K562 (cell line): ENCODE results near the gene AHSP. TPM values are rescaled to one million over a fixed set of nuclear protein-coding genes. Genes with fewer than 3 reads are reported as not detected.

Experiments used
- ATAC-seq: fragments of 200-7000 bp; cut with Tn5 transposase; 3 replicates; pipeline ENCODE4 v1.9.1; 2020; ENCODE audit warnings: moderate library complexity
- BruUV-seq: library from RNA; stranded (reverse); fragments of 400-500 nt; replicated peaks from 2 replicates; lab custom pipeline; 2021; lab: Mats Ljungman, UMichigan
- CTCF ChIA-PET: fragments of 300-600 bp; formaldehyde crosslinking; extraction: SDS; loops from one replicate; lab custom pipeline; 2021; ENCODE audit warnings: low intra/inter-chr PET ratio; lab: Yijun Ruan, JAX
- POLR2A ChIA-PET: fragments of 300-600, 350-650 bp; sonication (Branson Sonifier 250); formaldehyde crosslinking; extraction: SDS; loops from one replicate; lab custom pipeline; 2021; ENCODE audit warnings: antibody characterized with exemption, inconsistent platforms; lab: Yijun Ruan, JAX
- DNase-seq, 4 experiments: peaks; one replicate each; pipeline versions ENCODE4 v3.0.0 to v3.0.0-alpha.2; 2011 to 2018; ENCODE audit warnings: low spot score in 3 of 4, mixed read lengths in 3 of 4; ENCODE audit errors: extremely low read depth in 1 of 4
- FAIRE-seq: peaks from 2 replicates; lab custom pipeline; 2011; peaks lifted over from hg19 to GRCh38; lab: Jason Lieb, UNC
- H2AFZ ChIP-seq: 2 replicates; pipeline ENCODE4 v1.6.0; 2011; ENCODE audit warnings: low read depth, low read length, control low read depth, inconsistent platforms
- H3K27ac ChIP-seq: fragments of 200-600 bp; 3 replicates; pipeline ENCODE4 v1.8.0; 2011; ENCODE audit warnings: low read depth, mild to moderate bottlenecking, control low read depth, inconsistent platforms, low read length, moderate library complexity, mixed read lengths; ENCODE audit errors: extremely low read depth
- H3K27me3 ChIP-seq, 2 experiments: fragments of 300-600 bp in 1 of 2; 2 replicates in 1 of 2; 3 replicates in 1 of 2; pipeline versions ENCODE4 v1.6.0 to v1.8.0; 2011; ENCODE audit warnings: inconsistent platforms in 2 of 2, low read length in 2 of 2, mild to moderate bottlenecking in 1 of 2, mixed read lengths in 1 of 2, moderate library complexity in 1 of 2; ENCODE audit not compliant: control insufficient read depth in 2 of 2, insufficient read depth in 2 of 2
- H3K36me3 ChIP-seq: fragments of 300-600 bp; 3 replicates; pipeline ENCODE4 v1.8.0; 2011; ENCODE audit warnings: mild to moderate bottlenecking, low read length, inconsistent platforms; ENCODE audit not compliant: control insufficient read depth, insufficient read depth
- H3K4me1 ChIP-seq, 2 experiments: fragments of 200-600 bp in 1 of 2; replicated peaks in 1 of 2; 2 replicates in 1 of 2; 3 replicates in 1 of 2; pipeline versions ENCODE4 v1.5.1 to v1.8.0; 2011; ENCODE audit warnings: inconsistent platforms in 2 of 2, low read length in 2 of 2, mild to moderate bottlenecking in 1 of 2, mixed read lengths in 1 of 2, moderate library complexity in 1 of 2; ENCODE audit not compliant: control insufficient read depth in 2 of 2, insufficient read depth in 2 of 2
- H3K4me2 ChIP-seq: 2 replicates; pipeline ENCODE4 v1.6.1; 2011; ENCODE audit warnings: low read length, control low read depth, inconsistent platforms, mixed read lengths; ENCODE audit not compliant: insufficient read depth
- H3K4me3 ChIP-seq: fragments of 200-600 bp; sonication (generic), shearing (Covaris generic); 2 replicates; pipeline ENCODE4 v1.5.1; 2016; ENCODE audit warnings: control low read depth, inconsistent platforms
- H3K79me2 ChIP-seq: fragments of 200-600 bp; 3 replicates; pipeline ENCODE4 v1.8.0; 2011; ENCODE audit warnings: low read length, inconsistent platforms; ENCODE audit not compliant: control insufficient read depth, insufficient read depth
- H3K9ac ChIP-seq, 2 experiments: 2 replicates each; pipeline versions ENCODE4 v1.6.0 to v1.6.1; 2011; ENCODE audit warnings: low read depth in 2 of 2, low read length in 2 of 2, control low read depth in 1 of 2, inconsistent platforms in 1 of 2, mild to moderate bottlenecking in 1 of 2, mixed read lengths in 1 of 2; ENCODE audit not compliant: insufficient read depth in 1 of 2
- H3K9me1 ChIP-seq: one replicate; pipeline ENCODE4 v1.6.0; 2011; ENCODE audit warnings: inconsistent platforms, mild to moderate bottlenecking, low read length, moderate library complexity; ENCODE audit not compliant: control insufficient read depth, insufficient read depth
- H3K9me3 ChIP-seq: replicated peaks from 2 replicates; pipeline ENCODE4 v1.5.1; 2011; ENCODE audit warnings: low read depth, low read length, inconsistent platforms; ENCODE audit not compliant: control insufficient read depth, insufficient read depth
- H4K20me1 ChIP-seq: replicated peaks from 2 replicates; pipeline ENCODE4 v1.6.1; 2011; ENCODE audit warnings: low read length, inconsistent platforms, mixed read lengths; ENCODE audit not compliant: control insufficient read depth, insufficient read depth
- ESRRA ChIP-seq: fragments of 450-650 bp; IDR thresholded peaks from 2 replicates; pipeline ENCODE4 v1.6.1; 2014; ENCODE audit warnings: low read depth, mild to moderate bottlenecking, moderate library complexity, borderline replicate concordance
- EZH2 ChIP-seq: IDR thresholded peaks from 2 replicates; pipeline ENCODE4 v1.6.1; 2012; ENCODE audit warnings: low read depth, mild to moderate bottlenecking, inconsistent platforms, low read length, borderline replicate concordance
- MAZ ChIP-seq, 2 experiments: fragments of 450-650 bp in 1 of 2; sonication (generic) in 1 of 2; formaldehyde crosslinking; IDR thresholded peaks in 1 of 2; conservative IDR thresholded peaks in 1 of 2; 2 replicates each; pipeline versions ENCODE4 v1.4.0 to v1.5.0; 2020; ENCODE audit warnings: mild to moderate bottlenecking in 1 of 2, missing genetic modification reagents in 1 of 2
- NR2C1 ChIP-seq, 2 experiments: fragments of 450-650 bp; IDR thresholded peaks; 2 replicates each; pipeline ENCODE4 v1.6.1; 2017; ENCODE audit warnings: mild to moderate bottlenecking in 2 of 2, antibody characterized with exemption in 1 of 2, inconsistent platforms in 1 of 2, missing compliant biosample characterization in 1 of 2, missing genetic modification characterization in 1 of 2
- OTX1 ChIP-seq: fragments of 450-650 bp; formaldehyde crosslinking; IDR thresholded peaks from 2 replicates; pipeline ENCODE4 v1.4.0; 2022; ENCODE audit warnings: mild to moderate bottlenecking
- ZNF165 ChIP-seq: fragments of 250-450 bp; sonication (Bioruptor Pico); IDR thresholded peaks from 2 replicates; pipeline ENCODE4 v1.4.0; 2020; ENCODE audit warnings: borderline replicate concordance
- ZNF644 ChIP-seq: fragments of 200-800 bp; sonication (Bioruptor generic); IDR thresholded peaks from 2 replicates; pipeline ENCODE4 v1.6.1; 2016; ENCODE audit warnings: low read depth, missing genetic modification characterization, missing compliant biosample characterization
- WGBS: fragments of 100-300 bp; shearing (Covaris generic); methylation state at CpG from one replicate; pipeline ENCODE4 v1.1.6; 2016; ENCODE audit warnings: low coverage, mixed read lengths; ENCODE audit not compliant: insufficient coverage; ENCODE audit errors: missing lambda C conversion rate; 5-methylcytosine and 5-hydroxymethylcytosine counted together
- in situ Hi-C: fragments of 300-500 bp; cut with MboI; formaldehyde crosslinking; loops from 4 replicates; pipeline ENCODE4 v1.15.0; 2018; ENCODE audit warnings: inconsistent platforms, mixed read lengths
- intact Hi-C: fragments of 100-400 bp; cut with micrococcal nuclease; formaldehyde crosslinking; loops from 2 replicates; pipeline ENCODE4 v1.14.2; 2022
- polyA plus RNA-seq, 8 experiments: library from polyadenylated mRNA; depleted of rRNA in 4 of 8; stranded (reverse) in 5 of 8; unstranded in 3 of 8; fragments of >200 nt; fragmentation: Nextera tagmentation in 2 of 8; fragmentation: Illumina TruSeq in 1 of 8; extraction: Ambion mirVana in 2 of 8; extraction: Trizol in 1 of 8; gene quantifications; 2 replicates each; pipeline versions ENCODE4 v1.2.1 to v1.2.3, GENCODE V29; 2011 to 2014; ENCODE audit warnings: inconsistent platforms in 1 of 8, missing spikeins in 1 of 8
- total RNA-seq, 7 experiments: library from RNA; depleted of rRNA in 6 of 7; stranded (reverse); fragments of >200 nt in 6 of 7; fragmentation: Illumina TruSeq in 2 of 7; extraction: Trizol in 2 of 7; gene quantifications; 2 replicates each; pipeline versions ENCODE4 v1.2.1 to v1.2.3, GENCODE V29; 2011 to 2021; ENCODE audit warnings: low replicate concordance in 1 of 7
- TF ChIP-seq, protein P1 (sequence below): fragments of 450-650 bp; IDR thresholded peaks from 2 replicates; pipeline ENCODE4 v1.6.1; 2016; ENCODE audit warnings: missing biosample characterization, missing genetic modification characterization

AHSP gene
- total and polyA plus RNA-seq, 9 of the 15 experiments (the other 6 are each of a cell fraction or from before 2014, with no cell fraction given) = 6.6 to 99.1 (median 25.8) TPM

DNA sequence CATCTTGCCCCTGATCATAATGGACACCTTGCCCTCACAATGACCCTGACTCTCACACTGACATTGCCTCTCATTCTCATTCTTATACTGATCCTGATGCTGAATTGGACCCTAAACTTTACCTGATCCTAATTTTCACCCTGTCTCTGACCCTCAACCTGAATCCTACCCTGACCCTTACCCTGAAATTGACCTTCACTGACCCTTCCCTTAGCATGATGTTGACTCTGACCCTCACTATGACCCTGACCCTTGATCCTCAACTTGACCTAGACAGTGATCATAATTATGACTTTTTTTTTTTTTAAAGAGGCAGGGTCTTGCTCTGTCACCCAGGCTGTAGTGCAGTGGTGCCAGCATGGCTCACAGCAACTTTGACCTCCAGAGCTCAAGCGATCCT, 3.4 kb downstream of the AHSP start:
- no TSS peak for BruUV-seq
- no peaks in the 10 kb centered on the region for H4K20me1 ChIP-seq
- in situ Hi-C loops = no loop called here
- H3K4me2 ChIP-seq = no peak overlapping the region
- no peak overlapping the region for H3K27ac ChIP-seq
- no peak overlapping the region for H3K9ac ChIP-seq
- no peak for DNase-seq
- peak; percentile 59; the same call in 1 of the 2 replicates for TF ChIP-seq ESRRA
- no peak for TF ChIP-seq EZH2
- no peak for TF ChIP-seq MAZ (CRISPR knock-in tag; conservative IDR thresholded peaks at IDR 0.05 in 1 of 2, IDR thresholded peaks at IDR 0.05 in 1 of 2)
- TF ChIP-seq NR2C1 (IDR thresholded peaks at IDR 0.05) = 0 out of 2 replicates have a peak, but pooled peaks have one; percentile 35
- TF ChIP-seq NR2C1 (tag; IDR thresholded peaks at IDR 0.05) = no peak
- no peak for TF ChIP-seq ZNF165
- no peak for TF ChIP-seq ZNF644 (tag)
- no peak for TF ChIP-seq OTX1 (CRISPR knock-in tag)
- TF ChIP-seq, protein P1, sequence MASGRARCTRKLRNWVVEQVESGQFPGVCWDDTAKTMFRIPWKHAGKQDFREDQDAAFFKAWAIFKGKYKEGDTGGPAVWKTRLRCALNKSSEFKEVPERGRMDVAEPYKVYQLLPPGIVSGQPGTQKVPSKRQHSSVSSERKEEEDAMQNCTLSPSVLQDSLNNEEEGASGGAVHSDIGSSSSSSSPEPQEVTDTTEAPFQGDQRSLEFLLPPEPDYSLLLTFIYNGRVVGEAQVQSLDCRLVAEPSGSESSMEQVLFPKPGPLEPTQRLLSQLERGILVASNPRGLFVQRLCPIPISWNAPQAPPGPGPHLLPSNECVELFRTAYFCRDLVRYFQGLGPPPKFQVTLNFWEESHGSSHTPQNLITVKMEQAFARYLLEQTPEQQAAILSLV = no peak
- no peaks in the 10 kb centered on the region for H3K27me3 ChIP-seq
- no peaks in the 10 kb centered on the region for H3K79me2 ChIP-seq
- H3K4me1 ChIP-seq = peaks cover 18 to 24% of the 10 kb centered on the region in 2 experiments; a peak in 4 of 5 replicates
- WGBS = 67% methylated on average over 1 of the region's 1 CpG
- no peaks in the 10 kb centered on the region for H3K9me1 ChIP-seq
- no peak overlapping the region for H2AFZ ChIP-seq
- FAIRE-seq = no peak
- H3K9me3 ChIP-seq = 0 out of 2 replicates have a peak, but pooled peaks cover 1% of the 10 kb centered on the region
- ChIA-PET POLR2A (no interaction called here), CTCF (no interaction called here)
- no peak overlapping the region for H3K4me3 ChIP-seq
- no peak for ATAC-seq
- intact Hi-C loops = no loop called here
- H3K36me3 ChIP-seq = no peaks in the 10 kb centered on the region
